Iris pigment epithelial cell (primary cell): ENCODE measurements around the gene AARS2.
"Not testable (repeated sequence)": the region's sequence is repeated elsewhere in the genome, so short reads cannot be mapped to it uniquely, and the experiment has no call there.

Experiments used
- DNase-seq: peaks from one replicate; pipeline ENCODE4 v3.0.0-alpha.2; 2011; ENCODE audit warnings: low read depth

AARS2 gene

GRCh38 chr6:44312901-44313788, at the start of gene AARS2:
Gene AARS2, minus strand, starts transcription at chr6:44313347. Its CDS starts 24 bp downstream, at chr6:44313323.
- peak; percentile 75 for DNase-seq

- DNase-seq = no peak
These were observed 48.8 kb upstream of the AARS2 start for GRCh38 chr6:44361947-44362346.

- no peak for DNase-seq
These were observed 46.8 kb upstream of the AARS2 start for GRCh38 chr6:44359973-44360372.

DNA sequence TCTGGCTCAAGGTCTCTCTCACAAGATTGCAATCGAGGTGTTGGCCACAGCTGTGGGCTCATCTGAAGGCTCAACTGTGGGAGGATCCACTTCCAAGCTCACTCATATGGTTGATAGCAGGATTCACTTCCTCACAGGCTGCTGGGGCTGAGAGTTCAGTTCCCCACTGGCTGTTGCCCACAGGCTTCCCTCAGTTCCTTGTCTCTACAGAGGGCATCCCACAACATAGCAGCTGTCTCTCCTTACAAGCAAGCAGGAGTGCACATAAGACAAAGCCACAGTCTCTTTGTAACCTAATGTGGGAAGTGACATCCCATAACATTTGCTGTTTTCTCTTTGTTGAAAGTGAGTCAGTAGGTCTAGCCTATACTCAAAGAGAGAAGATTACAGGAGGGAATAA, 43.3 kb upstream of the AARS2 start:
- DNase-seq = no peak

DNA sequence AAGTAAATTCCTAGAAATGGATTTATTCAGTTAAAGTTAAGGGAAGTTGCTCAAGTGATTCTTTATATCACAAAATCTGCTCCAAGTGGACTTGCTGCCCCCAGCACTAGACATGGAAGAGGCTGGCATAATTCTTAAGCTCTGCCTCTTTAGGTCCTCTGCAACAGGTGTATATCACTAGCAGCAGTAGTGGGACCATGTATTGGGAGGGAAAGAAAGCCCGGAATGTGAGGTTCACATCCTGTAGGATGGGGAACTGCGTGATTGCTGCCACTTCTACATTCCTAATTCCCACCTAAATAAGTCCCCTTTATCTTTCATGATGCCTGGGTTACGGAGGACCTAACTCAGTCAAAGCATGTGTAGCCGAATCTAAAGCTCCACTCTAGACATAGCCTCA, 42.5 kb upstream of the AARS2 start:
- DNase-seq = no peak

DNA sequence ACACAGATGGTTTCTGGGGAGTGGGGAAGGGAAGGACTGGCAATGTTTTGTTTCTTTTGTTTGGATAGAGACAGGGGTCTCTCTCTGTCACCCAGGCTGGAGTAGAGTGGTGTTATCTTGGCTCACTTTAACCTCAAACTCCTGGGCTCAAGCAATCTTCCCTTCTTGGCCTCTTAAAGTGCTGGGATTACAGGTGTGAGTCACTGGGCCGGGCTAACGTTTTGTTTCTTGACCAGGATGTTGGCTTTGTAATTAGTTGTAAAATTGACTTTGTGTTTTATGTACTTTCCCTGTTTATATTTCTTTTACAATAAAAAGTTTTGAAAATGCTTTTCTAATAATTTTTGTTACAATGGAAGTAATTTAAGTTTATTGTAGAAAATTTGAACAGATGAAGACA, 40.2 kb upstream of the AARS2 start:
- DNase-seq = peak; percentile 17

GRCh38 chr6:44352259-44352658, 39.1 kb upstream of the AARS2 start:
- DNase-seq = no peak

DNA sequence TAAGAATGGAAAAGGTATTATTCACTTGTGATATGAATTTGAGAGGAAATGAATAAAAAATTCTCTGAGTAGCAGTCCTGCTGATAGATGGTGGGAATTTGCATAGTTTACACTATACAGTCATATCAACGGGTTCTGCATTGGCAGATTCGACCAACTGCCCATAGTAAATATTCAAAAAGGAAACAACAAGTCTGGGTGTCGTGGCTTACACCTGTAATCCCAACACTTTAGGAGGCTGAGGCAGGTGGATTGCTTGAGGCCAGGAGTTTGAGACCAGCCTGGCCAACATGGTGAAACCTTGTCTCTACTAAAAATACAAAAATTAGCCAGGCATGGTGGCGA, 37.5 kb upstream of the AARS2 start:
- DNase-seq = not testable (repeated sequence)

- DNase-seq = no peak
These were observed 36.9 kb upstream of the AARS2 start for GRCh38 chr6:44349904-44350649.

DNA sequence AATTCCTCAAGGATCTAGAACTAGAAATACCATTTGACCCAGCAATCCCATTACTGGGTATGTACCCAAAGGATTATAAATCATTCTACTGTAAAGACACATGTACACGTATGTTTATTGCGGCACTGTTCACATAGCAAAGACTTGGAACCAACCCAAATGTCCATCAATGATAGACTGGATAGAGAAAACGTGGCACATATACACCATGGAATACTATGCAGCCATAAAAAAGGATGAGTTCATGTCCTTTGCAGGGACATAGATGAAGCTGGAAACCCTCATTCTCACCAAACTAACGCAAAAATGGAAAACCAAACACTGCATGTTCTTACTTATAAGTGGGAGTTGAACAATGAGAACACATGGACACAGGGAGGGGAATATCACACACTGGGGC, 33.7 kb upstream of the AARS2 start:
- not testable (repeated sequence) for DNase-seq

- peak; percentile 6 for DNase-seq
These were observed 29.3 kb upstream of the AARS2 start, which contains the start of gene SPATS1 for GRCh38 chr6:44342489-44342888. Gene SPATS1, plus strand, starts transcription at chr6:44342650. Its CDS starts 446 bp downstream, at chr6:44343096.

DNA sequence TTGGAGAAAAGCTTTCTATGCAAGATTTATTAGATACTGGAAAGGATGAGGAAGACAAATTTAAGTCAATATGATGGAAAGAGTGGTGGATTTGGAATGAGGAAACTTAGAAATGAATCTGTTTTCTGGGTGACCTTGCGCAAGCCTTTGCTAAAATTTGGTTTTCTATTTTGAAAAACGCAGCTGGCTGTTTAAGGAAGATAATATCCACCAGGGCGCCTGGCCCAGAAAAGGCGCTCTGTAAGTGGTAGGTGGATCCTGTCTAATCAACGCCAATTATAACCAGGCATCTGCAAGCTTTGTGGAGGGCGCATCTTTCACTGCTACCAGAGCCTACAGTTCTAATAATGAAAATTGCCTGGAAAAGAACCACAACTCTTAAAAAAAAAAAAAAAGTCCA, 28.9 kb upstream of the AARS2 start:
- DNase-seq = no peak

- no peak for DNase-seq
These were observed 28.1 kb upstream of the AARS2 start for GRCh38 chr6:44341095-44341890.

DNA sequence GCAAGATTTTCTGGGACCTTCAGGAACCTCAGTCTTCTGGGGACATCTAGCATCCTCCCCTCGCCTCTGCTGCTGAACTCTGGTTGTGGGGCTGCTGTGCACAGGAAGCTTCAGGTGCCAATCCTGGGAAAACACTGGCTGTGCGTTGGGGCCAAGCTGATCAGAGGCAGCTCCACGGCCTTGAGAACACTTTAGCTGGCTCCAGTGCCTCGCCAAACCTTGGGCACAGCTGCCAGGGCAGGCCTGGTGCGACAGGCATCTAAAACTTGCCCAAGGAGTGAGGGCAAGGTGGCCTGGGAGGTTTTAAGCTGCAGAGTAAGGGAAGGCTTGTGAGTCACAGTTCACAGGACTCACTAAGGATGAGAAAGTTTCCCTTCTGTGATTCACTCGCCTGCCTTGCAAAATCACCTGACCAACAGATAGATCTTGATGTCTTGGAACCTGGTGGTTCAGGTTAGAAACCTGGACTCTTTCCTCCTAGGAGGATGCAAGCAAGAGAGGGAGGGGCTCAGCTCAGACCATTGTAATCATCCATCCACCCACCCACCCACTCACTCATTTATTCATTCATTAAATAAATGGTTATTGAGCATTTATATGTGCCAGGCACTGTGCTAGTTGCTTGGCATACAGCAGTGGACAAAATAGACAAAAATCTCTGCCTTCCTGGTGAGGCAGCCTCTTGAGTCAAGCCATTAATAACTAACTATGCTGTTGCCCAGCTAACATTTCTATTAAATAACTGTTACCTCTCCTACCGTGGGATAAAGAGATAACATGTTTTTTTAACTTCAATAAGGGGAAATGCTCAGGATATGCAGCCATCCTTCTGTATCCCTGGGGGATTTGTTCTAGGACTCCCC, 26.8 kb upstream of the AARS2 start:
- peak; percentile 79 for DNase-seq

- no peak for DNase-seq
These were observed 26.2 kb upstream of the AARS2 start for GRCh38 chr6:44339301-44339700.

GRCh38 chr6:44338228-44339122, 25.3 kb upstream of the AARS2 start:
- DNase-seq = peak; percentile 44

DNA sequence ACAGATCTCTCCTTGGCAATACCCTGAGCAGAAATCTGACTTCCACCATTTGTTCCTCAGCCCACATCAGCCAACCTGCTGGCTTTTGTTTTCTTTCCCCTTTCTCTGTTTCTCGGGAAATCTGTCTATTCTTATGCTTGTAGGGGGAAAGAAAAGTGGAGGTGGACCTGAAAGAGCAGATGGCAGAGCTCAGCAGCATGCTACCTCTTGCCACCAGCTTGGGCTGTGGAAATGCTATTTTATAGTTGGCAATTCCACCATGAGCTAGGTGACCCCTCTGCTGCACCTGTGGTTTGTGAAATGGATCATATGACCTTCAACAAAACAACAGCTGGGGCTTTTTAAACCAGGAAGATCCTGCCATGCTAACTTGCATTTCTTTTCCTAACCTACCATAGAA, 22.5 kb upstream of the AARS2 start:
- DNase-seq = no peak

DNA sequence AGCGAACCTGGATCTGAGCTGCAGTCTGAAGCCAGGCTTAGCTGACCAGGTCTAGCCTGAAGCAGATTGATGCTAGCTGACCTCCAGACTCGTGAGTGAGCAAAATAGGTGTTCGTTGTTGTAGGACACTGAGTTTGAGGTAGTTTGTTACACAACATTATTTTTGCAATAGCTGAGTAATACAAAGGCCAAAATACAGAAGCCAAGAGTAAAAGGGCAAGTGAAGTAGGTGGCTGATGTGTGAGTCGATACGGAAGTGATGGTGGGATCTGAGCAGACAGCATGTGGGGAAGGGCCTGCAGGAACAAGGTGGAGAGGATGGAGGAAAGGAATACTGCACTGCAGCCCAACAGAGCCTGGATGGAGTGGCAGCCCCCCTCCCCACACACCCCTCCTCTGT, 20.8 kb upstream of the AARS2 start:
- no peak for DNase-seq

DNA sequence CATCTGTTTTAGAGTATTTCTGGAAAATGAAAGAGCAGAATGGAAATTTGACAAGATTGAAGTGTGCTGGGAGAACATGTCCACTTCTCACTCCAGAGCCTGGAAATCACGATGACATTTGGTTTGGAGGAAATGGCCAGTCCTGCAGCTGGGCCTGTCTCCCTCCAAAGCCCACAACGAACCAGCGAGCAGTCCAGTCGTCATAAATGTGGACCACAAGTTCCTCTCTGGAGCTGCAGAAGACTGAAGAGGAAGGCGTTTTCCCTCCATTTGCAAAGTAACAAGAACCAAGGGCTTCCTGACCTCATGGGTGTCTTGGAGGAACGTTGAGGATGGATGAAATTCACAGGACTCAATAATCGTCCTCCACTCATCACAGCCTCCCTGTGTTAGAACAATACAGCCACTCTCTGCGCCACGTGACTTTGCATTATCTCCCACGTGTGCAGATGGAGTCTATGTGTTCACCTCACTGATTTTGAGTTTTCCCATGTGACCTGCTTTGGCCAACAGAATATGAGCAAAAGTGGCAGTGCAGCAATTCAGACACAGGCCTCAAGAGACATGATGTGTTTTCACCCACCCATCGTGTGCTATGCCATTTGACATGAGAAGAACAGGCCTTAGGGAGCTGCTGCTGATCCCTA, 20.2 kb upstream of the AARS2 start:
- DNase-seq = no peak

- peak; percentile 29 for DNase-seq
These were observed 19.4 kb upstream of the AARS2 start for GRCh38 chr6:44332585-44332984.
